HT1080 (cell line): Measurements from ENCODE around the gene FAM219A. TPM values are rescaled to one million over a fixed set of nuclear protein-coding genes. Genes with fewer than 3 reads are reported as not detected.
A peak's percentile ranks its signal among the peaks of the same experiment; 100 is the strongest.

Experiments
- DNase-seq: peaks from one replicate; pipeline ENCODE4 v3.0.0-alpha.2; 2015; ENCODE audit warnings: low read depth
- polyA plus RNA-seq, 2 experiments: library from polyadenylated mRNA; depleted of rRNA; stranded (reverse); fragments of >200 nt; gene quantifications; 2 replicates each; pipeline ENCODE4 v1.2.3, GENCODE V29; 2015
- total RNA-seq: library from RNA; depleted of rRNA; stranded (reverse); fragments of >200 nt; shearing (Covaris generic); gene quantifications from 2 replicates; pipeline ENCODE4 v1.2.3, GENCODE V29; 2014; rRNA removed

FAM219A gene
- total RNA-seq, result 12.1 and 13.5 TPM in 2 replicates
- polyA plus RNA-seq (2015; cell fraction: cytosol; rRNA removed), result 17.0 and 17.7 TPM in 2 replicates
- polyA plus RNA-seq (2015; cell fraction: nucleus; rRNA removed), result 25.7 and 25.9 TPM in 2 replicates

GRCh38 chr9:34458013-34458958 is at the start of gene FAM219A, which contains the start of gene DNAI1:
TSS of gene FAM219A (minus strand) at chr9:34458570. CDS start at chr9:34458263, 307 bp downstream.
TSS of gene DNAI1 (plus strand) at chr9:34458805. CDS start at chr9:34459006, 201 bp downstream.
- DNase-seq, result peak; percentile 96

- DNase-seq, result no peak
Measured at GRCh38 chr9:34507966-34508365, 49.6 kb upstream of the FAM219A start.

GRCh38 chr9:34507556-34507955 is 49.2 kb upstream of the FAM219A start:
- DNase-seq, result no peak

DNA sequence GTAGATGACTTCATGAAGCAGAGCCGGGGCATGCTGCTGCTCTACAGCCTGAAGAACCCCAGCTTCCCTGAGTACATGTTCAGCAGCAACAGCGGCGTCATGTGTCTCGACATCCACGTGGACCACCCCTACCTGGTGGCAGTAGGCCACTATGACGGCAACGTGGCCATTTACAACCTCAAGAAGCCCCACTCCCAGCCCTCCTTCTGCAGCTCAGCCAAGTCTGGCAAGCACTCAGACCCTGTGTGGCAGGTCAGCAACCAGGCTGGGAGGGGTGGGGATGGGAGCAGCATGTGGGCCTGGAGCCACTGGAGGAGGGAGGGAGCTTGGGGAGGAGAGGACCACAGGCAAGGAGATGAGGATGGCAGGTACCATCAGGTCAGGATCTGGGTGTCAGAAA is 48.3 kb upstream of the FAM219A start:
- DNase-seq, result no peak

DNA sequence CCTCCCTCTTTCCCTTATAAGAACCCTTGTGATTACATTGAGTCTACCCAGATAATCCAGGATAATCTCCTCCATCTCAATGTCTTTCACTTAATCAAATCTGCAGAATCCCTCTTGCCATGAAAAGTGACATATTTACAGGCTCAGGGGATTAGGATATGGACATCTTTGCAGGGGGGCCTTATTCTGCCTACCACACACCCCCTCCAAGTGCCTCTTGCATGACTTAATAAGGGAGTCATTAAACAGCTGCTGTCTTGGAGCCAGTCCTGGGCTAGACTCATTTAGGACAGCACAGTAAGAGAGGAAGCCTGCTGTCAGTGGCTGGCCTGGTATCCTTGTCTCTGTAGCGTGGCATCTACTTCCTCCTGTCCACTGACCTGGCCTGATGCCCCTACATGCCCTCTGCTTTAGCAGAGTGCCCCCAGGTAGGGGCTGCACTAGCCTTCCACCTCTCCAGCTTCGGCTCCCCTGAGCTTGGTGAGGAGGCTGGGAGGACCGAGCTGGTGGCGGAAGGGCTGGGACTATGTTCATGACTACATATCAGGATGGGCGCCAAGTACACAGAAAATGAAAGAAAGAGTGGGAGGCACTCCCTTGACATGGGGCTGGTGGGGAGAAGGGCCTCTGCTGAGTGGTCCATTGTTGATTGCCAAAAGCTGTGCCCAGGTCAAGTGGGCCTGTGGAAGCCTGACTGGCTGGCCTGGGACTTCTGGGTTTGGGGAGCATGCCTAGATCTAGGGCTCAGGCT is 47.2 kb upstream of the FAM219A start:
- no peak for DNase-seq

GRCh38 chr9:34503406-34503805 is 45.0 kb upstream of the FAM219A start:
- no peak for DNase-seq

DNA sequence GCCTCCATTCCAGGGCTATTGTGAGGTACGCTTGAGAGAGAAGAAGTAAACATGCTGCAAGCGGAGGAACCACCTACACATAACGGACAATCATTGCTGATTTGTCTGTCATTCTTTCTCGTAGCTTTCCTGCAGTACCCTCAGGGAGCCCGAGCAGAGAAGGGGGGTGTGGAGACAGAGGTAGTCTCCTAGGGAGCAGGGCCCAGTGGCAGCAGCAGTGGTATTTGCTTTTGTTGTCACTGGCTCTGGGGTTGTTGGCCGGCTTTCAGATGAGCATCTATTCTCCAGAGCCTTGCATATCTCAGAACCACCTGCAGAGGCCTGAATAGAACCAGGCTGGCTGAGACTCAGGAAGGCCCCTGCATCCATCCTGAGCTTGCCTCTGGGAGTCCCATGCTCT is 44.5 kb upstream of the FAM219A start:
- DNase-seq, result no peak

DNA sequence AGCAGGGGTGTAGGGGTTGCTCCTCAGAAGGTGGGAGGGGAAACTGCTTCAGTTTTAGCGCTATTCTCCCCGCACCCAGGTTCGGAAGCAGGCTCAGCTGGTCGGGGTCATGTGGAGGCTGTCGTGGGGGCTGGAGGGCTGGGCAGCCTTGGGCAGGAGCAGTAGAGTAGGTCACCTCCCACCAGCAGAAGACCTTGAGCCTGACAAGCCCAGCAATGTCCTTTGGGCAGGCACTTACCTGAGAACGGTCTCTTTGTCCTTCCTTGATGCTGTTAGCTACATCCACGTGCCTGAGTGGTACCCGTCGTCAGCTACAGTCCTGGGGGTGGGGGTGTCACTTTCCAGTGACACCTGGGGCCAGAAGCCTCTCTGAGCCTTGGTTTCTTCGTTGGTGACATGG is 44.1 kb upstream of the FAM219A start:
- DNase-seq, result no peak

DNA sequence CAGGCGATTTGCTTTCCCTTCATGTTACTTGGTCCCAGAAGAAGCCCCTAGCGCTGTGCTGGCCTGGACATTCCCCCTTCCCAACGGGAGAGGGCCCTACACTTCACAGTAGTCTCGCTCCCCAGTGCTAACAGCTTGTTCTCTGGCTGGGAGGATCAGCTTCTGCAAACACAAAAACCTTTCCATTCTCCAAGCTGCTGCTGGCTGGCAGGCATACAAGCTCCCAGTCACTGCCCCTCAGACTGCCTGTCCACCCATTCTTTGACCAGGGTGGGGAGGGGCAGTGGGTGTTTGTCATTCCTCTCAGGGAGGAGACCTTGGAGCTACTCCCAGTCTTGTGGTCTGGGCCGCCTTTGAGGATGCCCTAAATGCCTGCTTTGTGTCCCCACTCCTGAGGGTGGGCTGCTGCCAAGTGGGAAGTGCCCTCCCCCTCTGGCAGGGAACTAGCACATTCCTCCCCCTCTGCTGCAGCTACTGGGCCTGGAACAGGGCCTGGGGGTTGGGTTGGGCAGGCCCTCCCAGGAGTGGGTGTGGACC is 43.6 kb upstream of the FAM219A start:
- DNase-seq, result peak; percentile 79

DNA sequence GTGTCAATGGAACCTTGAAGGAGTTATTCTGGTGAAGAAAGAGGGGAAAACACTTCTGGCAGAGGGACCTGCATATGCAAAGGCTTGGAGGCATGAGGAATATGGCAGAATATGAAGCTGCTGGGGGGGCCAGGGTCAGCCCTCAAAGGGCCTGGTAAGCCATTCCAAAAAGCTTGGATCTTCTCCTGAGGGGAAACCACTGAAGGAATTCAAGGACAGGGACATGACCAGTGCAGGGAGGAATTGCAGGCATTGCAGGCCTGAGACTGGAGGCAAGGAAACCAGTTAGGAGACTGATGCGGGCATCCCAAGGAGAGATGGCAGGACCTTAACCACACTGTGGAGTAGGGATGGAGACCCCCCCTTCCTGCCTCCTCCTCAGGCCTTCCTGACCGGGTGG is 43.0 kb upstream of the FAM219A start:
- no peak for DNase-seq

GRCh38 chr9:34500623-34501267 is 42.4 kb upstream of the FAM219A start:
- DNase-seq, result peak; percentile 50

DNA sequence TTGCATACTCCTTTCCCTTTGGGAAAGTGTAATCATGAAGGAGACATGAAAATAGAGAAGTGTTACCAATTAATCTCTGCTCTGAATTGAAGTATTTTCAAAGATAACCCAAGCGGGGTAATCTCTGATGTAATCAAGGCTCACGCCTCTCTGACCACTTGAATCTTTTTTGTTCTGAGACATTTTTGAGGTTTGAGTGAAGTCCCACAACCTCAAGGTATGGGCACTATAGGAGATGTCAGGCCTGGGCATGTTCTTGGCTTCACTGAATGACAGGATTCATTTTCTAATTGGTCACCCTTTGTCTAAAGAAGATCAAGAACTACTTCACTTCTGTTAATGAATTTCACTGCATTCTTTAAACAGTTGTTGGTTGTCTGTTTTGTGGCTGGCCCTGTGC is 40.7 kb upstream of the FAM219A start:
- no peak for DNase-seq

DNA sequence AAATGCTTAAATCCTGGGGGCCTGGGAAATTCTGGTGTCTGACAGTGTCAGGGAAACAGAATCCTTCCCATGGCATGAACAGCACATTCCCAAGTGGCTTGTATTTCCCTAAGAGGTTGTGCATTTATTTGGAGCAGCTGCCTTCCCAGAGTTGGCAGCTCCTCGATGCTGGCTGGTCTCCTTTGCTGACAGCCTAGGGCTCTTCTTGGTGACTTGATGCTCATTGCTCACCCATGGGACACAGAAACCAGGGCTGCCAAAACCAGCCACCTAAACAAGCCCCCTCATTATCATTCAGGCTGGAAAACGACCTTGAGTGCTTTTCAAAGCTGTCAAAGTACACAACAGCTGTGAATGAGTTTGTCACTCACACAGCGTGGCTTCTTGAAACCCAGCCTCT is 40.2 kb upstream of the FAM219A start:
- DNase-seq, result no peak

GRCh38 chr9:34496149-34496712 is 37.9 kb upstream of the FAM219A start:
- peak; percentile 76 for DNase-seq

- DNase-seq, result peak; percentile 5
Measured at GRCh38 chr9:34493972-34494535, 35.7 kb upstream of the FAM219A start.

DNA sequence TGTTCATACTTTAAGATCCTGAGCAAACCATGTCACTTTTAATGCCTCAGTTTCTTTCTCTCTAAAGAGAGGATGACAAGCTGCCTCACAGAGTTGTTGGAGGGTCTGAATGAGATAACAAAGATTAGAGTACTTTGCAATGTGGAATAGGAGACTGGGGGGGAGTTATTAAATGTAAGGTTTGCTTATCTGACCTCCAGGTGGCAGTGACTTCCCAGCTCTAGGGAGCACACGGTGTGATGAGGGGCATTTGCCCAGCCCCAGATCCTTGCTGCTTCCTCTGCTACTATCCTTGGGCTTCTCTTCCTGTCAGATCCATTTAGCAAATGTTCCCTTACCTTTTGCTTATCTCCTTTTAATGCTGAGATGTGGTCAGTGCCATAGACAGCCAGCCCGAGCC is 33.7 kb upstream of the FAM219A start:
- no peak for DNase-seq

DNA sequence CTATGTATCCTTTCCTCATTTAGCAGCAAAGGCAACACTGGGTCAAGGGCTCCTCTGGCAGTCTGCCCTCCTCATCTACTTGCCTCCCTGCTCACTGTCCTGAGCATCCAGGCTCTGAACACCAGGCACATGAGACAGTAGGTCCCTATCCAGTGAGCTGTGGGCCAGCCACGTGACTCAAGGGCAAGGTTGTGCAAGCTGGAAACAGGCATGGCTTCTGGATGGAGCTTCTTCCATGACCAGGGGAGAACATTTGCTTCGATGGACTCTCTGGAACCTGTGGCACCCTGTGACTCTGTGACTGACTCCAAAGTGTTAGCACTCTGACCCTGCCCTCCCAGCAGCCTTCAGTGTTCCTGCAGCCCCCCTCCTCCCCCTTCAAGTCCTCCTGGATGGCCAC is 33.2 kb upstream of the FAM219A start:
- no peak for DNase-seq

GRCh38 chr9:34490760-34491159 is 32.4 kb upstream of the FAM219A start:
- no peak for DNase-seq

GRCh38 chr9:34490360-34490759 is 32.0 kb upstream of the FAM219A start:
- no peak for DNase-seq

GRCh38 chr9:34486572-34486971 is 28.2 kb upstream of the FAM219A start:
- DNase-seq, result no peak

DNA sequence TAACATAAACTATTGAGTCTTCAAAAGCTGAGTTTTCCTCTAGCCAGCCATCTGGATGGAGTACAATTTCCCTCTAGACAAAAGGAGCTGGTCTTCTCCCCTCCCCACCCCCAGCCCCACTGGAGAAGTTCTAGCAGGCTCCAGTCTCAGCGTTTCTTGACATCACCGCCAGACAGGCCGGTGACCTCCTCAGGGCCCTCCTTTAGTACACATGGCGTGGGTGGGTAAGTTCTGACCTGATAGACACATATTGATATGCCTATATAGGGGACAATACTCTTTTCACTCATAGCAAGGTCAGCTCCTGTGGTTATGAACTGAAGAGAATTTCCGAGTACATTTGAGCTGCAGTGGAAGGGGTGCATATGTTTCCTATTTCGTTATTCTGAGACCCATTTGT is 27.5 kb upstream of the FAM219A start:
- DNase-seq, result no peak
